Kidney epithelial cell (primary cell): ENCODE measurements around the gene TCFL5. TPM values are rescaled to one million over a fixed set of nuclear protein-coding genes. Genes with fewer than 3 reads are reported as not detected.

Experiments
- DNase-seq: peaks from one replicate; pipeline ENCODE4 v3.0.0-alpha.2; 2010; ENCODE audit warnings: low read depth
- H3K27me3 ChIP-seq: 2 replicates; pipeline ENCODE4 v1.6.0; 2011; ENCODE audit warnings: low read length; ENCODE audit not compliant: control insufficient read depth, insufficient read depth
- H3K36me3 ChIP-seq: 2 replicates; pipeline ENCODE4 v1.5.1; 2011; ENCODE audit warnings: low read length; ENCODE audit not compliant: control insufficient read depth, insufficient read depth
- H3K4me3 ChIP-seq: 2 replicates; pipeline ENCODE4 v1.5.1; 2011; ENCODE audit warnings: low read depth, mild to moderate bottlenecking, control low read depth, low read length
- CTCF ChIP-seq: IDR thresholded peaks from 2 replicates; pipeline ENCODE4 v1.5.1; 2011; ENCODE audit warnings: mild to moderate bottlenecking, moderate library complexity, low read length, control low read depth, inconsistent platforms; ENCODE audit not compliant: insufficient read depth, poor library complexity, severe bottlenecking
- total RNA-seq: library from RNA; depleted of rRNA; stranded (reverse); fragments of >200 nt; gene quantifications from 2 replicates; pipeline ENCODE4 v1.2.3, GENCODE V29; 2015

TCFL5 gene
- total RNA-seq, 1 donor from 2014 or later, result 5.4 TPM

GRCh38 chr20:62807444-62808210, 54.0 kb downstream of the TCFL5 start:
- H3K36me3 ChIP-seq, result peaks cover 4% of the 10 kb centered on the region
- no peaks in the 10 kb centered on the region for H3K27me3 ChIP-seq
- no peak for TF ChIP-seq CTCF
- H3K4me3 ChIP-seq, result no peak overlapping the region
- DNase-seq, result no peak

- Histone ChIP-seq H3K4me3 (no peak overlapping the region), H3K36me3 (peaks cover 4% of the 10 kb centered on the region), H3K27me3 (no peaks in the 10 kb centered on the region)
- no peak for DNase-seq
- no peak for TF ChIP-seq CTCF
These were observed 55.1 kb downstream of the TCFL5 start for GRCh38 chr20:62806383-62807050.

GRCh38 chr20:62805711-62806382, 55.8 kb downstream of the TCFL5 start:
- Histone ChIP-seq H3K36me3 (peaks cover 4% of the 10 kb centered on the region), H3K4me3 (peak overlapping the region; percentile 64), H3K27me3 (no peaks in the 10 kb centered on the region)
- TF ChIP-seq CTCF, result no peak
- DNase-seq, result no peak

GRCh38 chr20:62805155-62805710, 56.4 kb downstream of the TCFL5 start:
- no peak for DNase-seq
- Histone ChIP-seq H3K27me3 (no peaks in the 10 kb centered on the region), H3K4me3 (peak overlapping the region; percentile 64), H3K36me3 (peaks cover 4% of the 10 kb centered on the region)
- no peak for TF ChIP-seq CTCF

GRCh38 chr20:62804627-62805154, 56.9 kb downstream of the TCFL5 start, which contains the start of gene OGFR:
Gene OGFR (plus strand): TSS chr20:62804835. CDS start chr20:62804860, 25 bp downstream.
- DNase-seq, result no peak
- H3K36me3 ChIP-seq, result peaks cover under 1% of the 10 kb centered on the region
- H3K4me3 ChIP-seq, result peak within 1 kb of the TSS; percentile 64
- TF ChIP-seq CTCF, result no peak
- no peaks in the 10 kb centered on the region for H3K27me3 ChIP-seq
